ENCODE measurements around the gene FIG4. TPM values are rescaled to one million over a fixed set of nuclear protein-coding genes. Genes with fewer than 3 reads are reported as not detected.
A peak's percentile ranks its signal among the peaks of the same experiment; 100 is the strongest.
"Not testable (repeated sequence)": the region's sequence is repeated elsewhere in the genome, so short reads cannot be mapped to it uniquely, and the experiment has no call there.

FIG4 gene
- total RNA-seq, 1 donor from 2014 or later = 8.0 TPM

GRCh38 chr6:109867009-109867969 lies 176.2 kb downstream of the FIG4 start:
- H3K4me1 ChIP-seq = peaks cover 11% of the 10 kb centered on the region
- H3K4me3 ChIP-seq = no peak overlapping the region
- H3K27me3 ChIP-seq (ENCODE audit: low read depth) = no peaks in the 10 kb centered on the region
- no peak for TF ChIP-seq CTCF (IDR thresholded peaks at IDR 0.05; ENCODE audit: borderline replicate concordance)
- peaks cover 6% of the 10 kb centered on the region for H3K9me3 ChIP-seq (replicated peaks)
- no peak overlapping the region for H3K27ac ChIP-seq (replicated peaks)
- intact Hi-C loops (cut with micrococcal nuclease) = no loop called here
- no peaks in the 10 kb centered on the region for H3K36me3 ChIP-seq
- DNase-seq = peak; percentile 26

- no peak overlapping the region for H3K27ac ChIP-seq (replicated peaks)
- no peak for TF ChIP-seq CTCF (IDR thresholded peaks at IDR 0.05; ENCODE audit: borderline replicate concordance)
- DNase-seq = no peak
These were observed 176.9 kb downstream of the FIG4 start for GRCh38 chr6:109867970-109868358.

GRCh38 chr6:109869398-109870088 lies 178.4 kb downstream of the FIG4 start:
- H3K9me3 ChIP-seq (replicated peaks); H3K27ac ChIP-seq (replicated peaks); DNase-seq; H3K27me3 ChIP-seq (ENCODE audit: low read depth); intact Hi-C loops (cut with micrococcal nuclease); H3K36me3 ChIP-seq; H3K4me3 ChIP-seq: not testable (repeated sequence)
- H3K4me1 ChIP-seq = peaks cover 16% of the 10 kb centered on the region

More at GRCh38 chr6:109867970-109868358, 176.9 kb downstream of the FIG4 start:
- H3K27me3 ChIP-seq (ENCODE audit: low read depth) = no peaks in the 10 kb centered on the region
- intact Hi-C loops (cut with micrococcal nuclease) = no loop called here
- peaks cover 16% of the 10 kb centered on the region for H3K4me1 ChIP-seq
- H3K4me3 ChIP-seq = no peak overlapping the region
- no peaks in the 10 kb centered on the region for H3K36me3 ChIP-seq
- no peaks in the 10 kb centered on the region for H3K9me3 ChIP-seq (replicated peaks)

- TF ChIP-seq CTCF (IDR thresholded peaks at IDR 0.05; ENCODE audit: borderline replicate concordance) = no peak
- H3K36me3 ChIP-seq = no peaks in the 10 kb centered on the region
- no peaks in the 10 kb centered on the region for H3K27me3 ChIP-seq (ENCODE audit: low read depth)
- H3K9me3 ChIP-seq (replicated peaks) = no peaks in the 10 kb centered on the region
- H3K4me1 ChIP-seq = peaks cover 16% of the 10 kb centered on the region
- DNase-seq = no peak
- no peak overlapping the region for H3K27ac ChIP-seq (replicated peaks)
- intact Hi-C loops (cut with micrococcal nuclease) = no loop called here
- no peak overlapping the region for H3K4me3 ChIP-seq
These were observed 179.0 kb downstream of the FIG4 start for GRCh38 chr6:109870089-109870410.

GRCh38 chr6:109872549-109872948 lies 181.5 kb downstream of the FIG4 start:
- DNase-seq = no peak
- TF ChIP-seq CTCF (IDR thresholded peaks at IDR 0.05; ENCODE audit: borderline replicate concordance) = no peak
- Histone ChIP-seq H3K27ac (replicated peaks) (no peak overlapping the region), H3K4me1 (peaks cover 11% of the 10 kb centered on the region), H3K27me3 (ENCODE audit: low read depth) (peaks cover 4% of the 10 kb centered on the region), H3K4me3 (no peak overlapping the region), H3K9me3 (replicated peaks) (no peaks in the 10 kb centered on the region), H3K36me3 (no peaks in the 10 kb centered on the region)
- intact Hi-C loops (cut with micrococcal nuclease) = no loop called here

Data from left ventricle myocardium inferior (tissue), 1 donor.